Heart left ventricle (tissue), 16 donors: ENCODE results near the gene CETN2. TPM values are rescaled to one million over a fixed set of nuclear protein-coding genes. Genes with fewer than 3 reads are reported as not detected.
"Not testable (repeated sequence)": the region's sequence is repeated elsewhere in the genome, so short reads cannot be mapped to it uniquely, and the experiment has no call there.

Experiments used
- ATAC-seq, 4 donors: fragments of 200-7000 bp; cut with Tn5 transposase; one replicate each; pipeline ENCODE4 v1.9.1; 2020 to 2022; ENCODE audit warnings: moderate library complexity in 4 of 4, mild to moderate bottlenecking in 3 of 4, moderate number of reproducible peaks in 1 of 4
- DNase-seq, 5 donors: peaks; one replicate each; pipeline ENCODE4 v3.0.0-alpha.2; 2020
- H3K27ac ChIP-seq, 12 donors: fragments of 200-600 bp; sonication (generic) in 4 of 12; one replicate each; pipeline versions ENCODE4 v1.5.0 to v1.8.0; 2016 to 2022; ENCODE audit warnings: mild to moderate bottlenecking in 2 of 12
- H3K27me3 ChIP-seq, 9 donors: fragments of 200-600 bp; sonication (generic) in 2 of 9; one replicate each; pipeline versions ENCODE4 v1.5.1 to v1.8.0; 2016 to 2022; ENCODE audit warnings: mild to moderate bottlenecking in 3 of 9
- H3K36me3 ChIP-seq, 9 donors: fragments of 200-600 bp; sonication (generic) in 2 of 9; one replicate each; pipeline versions ENCODE4 v1.5.0 to v1.8.0; 2018 to 2022; ENCODE audit warnings: mild to moderate bottlenecking in 2 of 9
- H3K4me1 ChIP-seq, 12 donors: fragments of 200-600 bp; sonication (generic) in 4 of 12; one replicate each; pipeline versions ENCODE4 v1.5.0 to v1.8.0; 2016 to 2022; ENCODE audit warnings: mild to moderate bottlenecking in 3 of 12
- H3K4me3 ChIP-seq, 12 donors: fragments of 200-600 bp; sonication (generic) in 4 of 12; one replicate each; pipeline versions ENCODE4 v1.5.0 to v1.8.0; 2017 to 2022; ENCODE audit warnings: mild to moderate bottlenecking in 9 of 12, moderate library complexity in 4 of 12
- H3K9me3 ChIP-seq, 12 donors: fragments of 200-600 bp; sonication (generic) in 4 of 12; one replicate each; pipeline versions ENCODE4 v1.5.0 to v1.8.0; 2016 to 2022; ENCODE audit warnings: mild to moderate bottlenecking in 1 of 12
- POLR2A ChIP-seq, 2 donors: fragments of 450-650 bp; IDR thresholded peaks; one replicate each; pipeline ENCODE4 v1.6.1; 2017; ENCODE audit warnings: antibody characterized with exemption in 2 of 2, mild to moderate bottlenecking in 2 of 2, moderate library complexity in 2 of 2
- WGBS, 4 donors: extraction: QIAGEN DNeasy Blood & Tissue Kit in 2 of 4; methylation state at CpG; one replicate each; pipeline versions ENCODE4 v1.1.5 to v1.1.7; 2013 to 2018; 5-methylcytosine and 5-hydroxymethylcytosine counted together
- intact Hi-C, 10 donors: fragments of 100-400 bp; cut with DNase I; formaldehyde crosslinking; loops; one replicate each; pipeline versions ENCODE4 v1.11.1 to v1.14.2; 2022
- polyA plus RNA-seq, 2 donors: library from polyadenylated mRNA; stranded (reverse); fragments of 200-250 nt; gene quantifications; one replicate each; pipeline ENCODE4 v1.2.3, GENCODE V29; 2013
- total RNA-seq, 9 donors: library from RNA; depleted of rRNA in 2 of 9; stranded (reverse); fragments of >200 nt in 2 of 9; fragmentation: NEBNext Ultra II Directional in 3 of 9; extraction: Animal tissue kit (Norgen Biotek cat#: 25700) in 3 of 9; gene quantifications; one replicate each; pipeline versions ENCODE4 v1.1.0 to v1.2.4, GENCODE V29; 2016 to 2023
- TF ChIP-seq, protein P1 (sequence below), 12 donors: fragments of 200-600 bp; sonication (generic) in 4 of 12; IDR thresholded peaks; one replicate each; pipeline versions ENCODE4 v1.5.0 to v1.8.0; 2018 to 2022; ENCODE audit warnings: antibody characterized with exemption in 12 of 12, mild to moderate bottlenecking in 5 of 12
- donor health status: ischemic (EF 13 %, LVEDD 7.1; RV severe dilation, severe dysfunction).
- donor health status: healthy with polysubstance abuse.
- donor health status: DM: no; HTN: yes; CAD: no.
- donor health status: DM: no; HTN: no; CAD: no.
- donor health status: ischemic (EF 25% LVEDD 6.9; RV normal size, moderate dysfunction).
- donor health status: ischemic (EF 25% LVEDD 5.7; RV mildly dilated, moderate dysfunction).
- donor health status: healthy.
- donor health status: DM: yes; HTN: yes; CAD: no.
- donor health status: ischemic (EF 35%, LVEDD 5.7; RV mildly dilated, moderate dysfunction).
- donor health status: nonischemic (EF 11% LVEDD 7.7; RV severe dilation, severe dysfunction).
- donor health status: DM: yes; HTN: yes; CAD: no.
- donor health status: PGD.
- donor health status: ischemic (EF 29% LVEDD 5.4; RV normal size, mild dysfunction).
- donor health status: nonischemic (EF 23%, LVEDD 6.1; RV moderate dilation, normal function).

CETN2 gene
- total and polyA plus RNA-seq, 11 donors, result 18.8 to 37.0 (median 25.8) TPM

DNA sequence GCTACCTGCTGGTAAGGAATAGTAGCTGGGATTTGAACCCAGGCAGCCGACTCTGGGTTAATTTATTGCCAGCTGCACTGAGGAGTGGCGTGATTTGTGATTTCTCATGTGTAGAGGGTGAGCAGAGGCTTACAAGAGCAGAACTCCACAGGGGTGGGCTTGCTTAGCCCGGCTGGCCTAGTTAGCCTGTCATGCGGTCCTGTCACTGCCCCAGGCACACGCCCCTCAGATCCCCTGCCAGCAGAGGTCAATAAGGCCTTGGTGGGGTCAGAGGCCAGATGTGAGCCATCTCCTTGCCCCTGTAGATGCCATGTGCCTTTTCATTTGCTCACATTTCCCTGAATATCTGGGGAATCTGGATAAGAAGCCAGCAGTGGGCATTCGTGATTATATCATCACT lies 13.7 kb upstream of the CETN2 start:
- 47 to 77% (median 60%) methylated on average over 6 of the region's 6 CpGs for WGBS, 4 donors
- DNase-seq (no peak), ATAC-seq (peak; percentile 21 to 37 (median 28))
- Histone ChIP-seq H3K36me3 (peaks cover 0 to 13% (median 0%) of the 10 kb centered on the region in 9 donors), H3K4me1 (peaks cover 0 to 9% (median 0%) of the 10 kb centered on the region in 12 donors), H3K27ac (peak overlapping the region in 3 of 12 donors; percentile 19 to 73 (median 22)), H3K27me3 (no peaks in the 10 kb centered on the region), H3K4me3 (no peak overlapping the region), H3K9me3 (no peaks in the 10 kb centered on the region)
- intact Hi-C loops, result no loop called here
- TF ChIP-seq POLR2A (IDR thresholded peaks at IDR 0.05), result no peak
- TF ChIP-seq, protein P1, sequence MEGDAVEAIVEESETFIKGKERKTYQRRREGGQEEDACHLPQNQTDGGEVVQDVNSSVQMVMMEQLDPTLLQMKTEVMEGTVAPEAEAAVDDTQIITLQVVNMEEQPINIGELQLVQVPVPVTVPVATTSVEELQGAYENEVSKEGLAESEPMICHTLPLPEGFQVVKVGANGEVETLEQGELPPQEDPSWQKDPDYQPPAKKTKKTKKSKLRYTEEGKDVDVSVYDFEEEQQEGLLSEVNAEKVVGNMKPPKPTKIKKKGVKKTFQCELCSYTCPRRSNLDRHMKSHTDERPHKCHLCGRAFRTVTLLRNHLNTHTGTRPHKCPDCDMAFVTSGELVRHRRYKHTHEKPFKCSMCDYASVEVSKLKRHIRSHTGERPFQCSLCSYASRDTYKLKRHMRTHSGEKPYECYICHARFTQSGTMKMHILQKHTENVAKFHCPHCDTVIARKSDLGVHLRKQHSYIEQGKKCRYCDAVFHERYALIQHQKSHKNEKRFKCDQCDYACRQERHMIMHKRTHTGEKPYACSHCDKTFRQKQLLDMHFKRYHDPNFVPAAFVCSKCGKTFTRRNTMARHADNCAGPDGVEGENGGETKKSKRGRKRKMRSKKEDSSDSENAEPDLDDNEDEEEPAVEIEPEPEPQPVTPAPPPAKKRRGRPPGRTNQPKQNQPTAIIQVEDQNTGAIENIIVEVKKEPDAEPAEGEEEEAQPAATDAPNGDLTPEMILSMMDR (IDR thresholded peaks at IDR 0.05), result no peak

DNA sequence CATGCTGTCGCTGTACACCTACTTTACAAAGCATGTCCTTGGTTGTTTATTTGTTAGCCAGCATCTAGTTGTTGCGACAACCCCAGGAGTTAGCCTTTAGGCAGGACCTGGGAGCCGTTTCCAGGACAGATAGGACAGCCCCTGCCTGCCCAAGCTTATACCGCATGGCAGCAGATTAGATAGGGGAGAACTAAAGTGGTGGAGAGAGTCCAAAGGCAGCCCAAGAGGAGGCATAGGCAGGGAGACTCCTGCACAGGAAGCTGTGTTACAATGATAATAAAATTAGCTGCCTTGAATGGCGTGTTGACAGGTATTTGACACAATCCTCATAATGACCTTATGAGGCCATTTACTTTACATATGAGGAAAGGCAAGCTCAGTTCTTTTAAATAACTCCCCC lies 13.3 kb upstream of the CETN2 start:
- H3K9me3 ChIP-seq, result no peaks in the 10 kb centered on the region
- DNase-seq, result peak in 3 of 5 donors; percentile 27 to 68 (median 54)
- 40 to 61% (median 57%) methylated on average over 5 of the region's 5 CpGs for WGBS, 4 donors

GRCh38 chrX:152842772-152843338 lies 12.3 kb upstream of the CETN2 start:
- Histone ChIP-seq H3K4me1 (peaks cover 0 to 9% (median 0%) of the 10 kb centered on the region in 12 donors), H3K27ac (peak overlapping the region in 3 of 12 donors; percentile 42 to 73 (median 43)), H3K27me3 (no peaks in the 10 kb centered on the region), H3K36me3 (peaks cover 0 to 12% (median 0%) of the 10 kb centered on the region in 9 donors), H3K4me3 (no peak overlapping the region), H3K9me3 (no peaks in the 10 kb centered on the region)
- WGBS, 4 donors, result 88 to 94% (median 91%) methylated on average over 10 of the region's 10 CpGs
- DNase-seq (no peak), ATAC-seq (no peak)
- TF ChIP-seq, protein P1 (IDR thresholded peaks at IDR 0.05), result no peak
- TF ChIP-seq POLR2A (IDR thresholded peaks at IDR 0.05), result no peak
- intact Hi-C loops, result no loop called here

More for the DNA sequence above, 13.3 kb upstream of the CETN2 start:
- H3K36me3 ChIP-seq, result peaks cover 0 to 13% (median 0%) of the 10 kb centered on the region in 9 donors
- no peak overlapping the region for H3K4me3 ChIP-seq
- TF ChIP-seq POLR2A (IDR thresholded peaks at IDR 0.05), result no peak
- TF ChIP-seq, protein P1 (IDR thresholded peaks at IDR 0.05), result no peak
- H3K4me1 ChIP-seq, result peaks cover 0 to 9% (median 0%) of the 10 kb centered on the region in 12 donors
- H3K27me3 ChIP-seq, result no peaks in the 10 kb centered on the region
- peak; percentile 95 to 98 (median 96) for ATAC-seq
- intact Hi-C loops, result no loop called here
- H3K27ac ChIP-seq, result peak overlapping the region in 5 of 12 donors; percentile 2 to 73 (median 42)

GRCh38 chrX:152835470-152835869 lies 4.9 kb upstream of the CETN2 start:
- DNase-seq, H3K9me3 ChIP-seq, H3K36me3 ChIP-seq, H3K27me3 ChIP-seq, intact Hi-C loops, ATAC-seq, H3K27ac ChIP-seq, H3K4me3 ChIP-seq: not testable (repeated sequence)
- 71 to 100% (median 84%) methylated on average over 1 of the region's 1 CpG for WGBS, 4 donors
- peaks cover 0 to 26% (median 0%) of the 10 kb centered on the region in 12 donors for H3K4me1 ChIP-seq
